ENCODE data around the gene EPB41L2. TPM values are rescaled to one million over a fixed set of nuclear protein-coding genes. Genes with fewer than 3 reads are reported as not detected.
"Not testable (repeated sequence)": the region's sequence is repeated elsewhere in the genome, so short reads cannot be mapped to it uniquely, and the experiment has no call there.

EPB41L2 gene
- total RNA-seq, 1 donor from 2014 or later: 23.8 TPM

- no peak for DNase-seq (ENCODE audit: low read depth)
Observed at GRCh38 chr6:130920969-130921368, 142.1 kb downstream of the EPB41L2 start.

DNA sequence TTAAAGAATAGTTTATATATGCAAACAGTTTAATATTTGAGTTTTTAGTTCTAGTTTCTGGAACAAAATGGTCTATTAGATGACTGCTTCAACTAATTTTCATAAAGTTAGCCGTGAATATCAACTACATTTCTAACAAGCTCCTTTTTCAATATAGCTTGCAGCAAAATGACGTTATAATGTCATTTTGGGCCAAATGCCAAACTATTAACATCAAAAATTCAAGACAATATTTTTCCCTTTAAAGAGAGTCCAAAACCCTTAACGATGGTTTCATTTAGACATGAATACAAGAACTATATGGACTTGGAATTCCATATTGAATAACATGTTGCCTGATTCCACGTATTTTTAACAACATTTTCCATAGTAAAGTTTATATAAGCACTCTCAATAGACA lies 144.9 kb downstream of the EPB41L2 start:
- no peak for DNase-seq (ENCODE audit: low read depth)

DNA sequence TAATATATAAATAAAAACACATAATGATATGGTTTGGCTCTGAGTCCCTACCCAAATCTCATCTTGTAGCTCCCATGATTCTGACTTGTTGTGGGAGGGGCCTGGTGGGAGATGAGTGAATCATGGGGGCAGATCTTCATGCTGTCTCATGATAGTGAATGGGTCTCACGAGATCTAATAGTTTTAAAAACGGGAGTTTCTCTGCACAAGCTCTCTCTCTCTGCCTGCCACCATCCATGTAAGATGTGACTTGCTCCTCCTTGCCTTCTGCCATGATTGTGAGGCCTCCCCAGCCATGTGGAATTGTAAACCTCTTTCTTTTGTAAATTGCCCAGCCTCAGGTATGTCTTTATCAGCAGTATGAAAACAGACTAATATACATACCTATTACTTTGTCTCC lies 147.4 kb downstream of the EPB41L2 start:
- DNase-seq (ENCODE audit: low read depth): not testable (repeated sequence)

- DNase-seq (ENCODE audit: low read depth): no peak
Observed at GRCh38 chr6:130913120-130913519, 149.9 kb downstream of the EPB41L2 start.

- peak; percentile 84 for DNase-seq (ENCODE audit: low read depth)
Observed at GRCh38 chr6:130912434-130912833, 150.6 kb downstream of the EPB41L2 start.

GRCh38 chr6:130908958-130909357 lies 154.1 kb downstream of the EPB41L2 start:
- no peak for DNase-seq (ENCODE audit: low read depth)

DNA sequence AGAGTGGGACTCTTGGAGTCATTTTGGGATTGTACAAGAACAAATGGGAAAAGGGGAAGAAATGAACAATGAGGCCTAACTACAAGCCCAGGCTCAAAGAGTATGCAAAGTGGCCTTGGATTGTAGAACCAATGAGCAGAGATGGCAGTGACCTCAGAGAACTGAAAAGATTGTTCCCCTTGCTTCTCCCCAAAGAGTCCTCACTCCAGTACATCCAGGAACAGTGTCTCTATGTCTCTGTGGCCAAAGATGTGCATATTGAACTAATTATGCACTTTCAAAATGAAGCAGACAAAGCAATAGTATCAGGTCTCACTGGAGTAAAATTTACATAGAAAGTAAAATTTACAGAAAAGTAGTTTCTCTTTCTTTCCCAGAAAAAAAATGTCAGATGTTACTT lies 154.9 kb downstream of the EPB41L2 start:
- no peak for DNase-seq (ENCODE audit: low read depth)

GRCh38 chr6:130907687-130908086 lies 155.4 kb downstream of the EPB41L2 start:
- no peak for DNase-seq (ENCODE audit: low read depth)

DNA sequence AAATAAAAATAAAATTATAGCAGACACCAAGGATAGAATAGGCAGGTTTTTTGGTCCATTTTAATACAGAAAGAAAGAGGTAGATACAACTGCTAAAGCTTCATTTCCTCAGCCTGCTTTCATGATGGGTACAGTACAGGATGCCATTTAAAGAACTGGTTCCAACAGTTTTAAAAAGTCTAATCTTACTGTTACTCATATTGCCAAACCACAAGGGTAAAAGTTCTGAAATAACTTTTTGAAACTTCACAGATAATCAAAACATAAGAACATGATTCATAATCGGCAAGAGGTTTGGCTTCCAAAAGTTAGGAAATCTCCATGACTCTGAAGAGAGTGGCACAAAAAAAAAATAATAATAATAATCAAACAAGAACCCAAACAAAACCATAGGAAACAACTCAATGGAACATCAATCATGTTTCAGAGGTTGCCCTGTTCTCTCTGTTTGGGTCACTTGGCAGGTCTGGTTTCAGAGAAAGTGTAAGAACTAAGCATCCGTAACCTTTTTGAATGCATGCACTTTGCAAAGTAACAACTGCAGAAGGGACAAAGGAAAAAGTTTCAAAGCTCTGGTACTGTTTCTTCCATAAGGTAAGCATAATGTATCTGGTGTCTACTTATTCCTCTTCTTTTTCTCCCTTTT lies 156.2 kb downstream of the EPB41L2 start:
- DNase-seq (ENCODE audit: low read depth): peak; percentile 32

GRCh38 chr6:130903602-130904001 lies 159.4 kb downstream of the EPB41L2 start:
- DNase-seq (ENCODE audit: low read depth): no peak

GRCh38 chr6:130903007-130903406 lies 160.0 kb downstream of the EPB41L2 start:
- no peak for DNase-seq (ENCODE audit: low read depth)

DNA sequence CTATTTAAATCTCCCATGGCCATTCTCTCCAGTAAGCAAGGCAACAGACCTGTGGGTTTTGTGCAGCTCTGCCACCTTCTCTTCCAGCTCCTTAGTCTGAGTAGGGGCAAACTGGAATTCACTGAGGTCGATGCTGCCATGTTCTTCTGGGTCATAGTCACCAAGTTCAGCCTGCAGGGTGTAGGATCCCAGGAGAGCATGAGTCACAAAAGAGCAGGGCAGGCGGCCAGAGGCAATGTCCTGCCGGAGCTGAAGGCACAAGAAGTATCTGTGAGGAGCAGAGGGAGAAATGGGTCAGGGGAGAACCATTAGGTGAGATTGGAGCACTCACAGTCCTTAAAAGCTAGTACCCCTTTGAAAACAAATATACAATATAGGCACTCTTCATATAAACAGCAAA lies 162.1 kb downstream of the EPB41L2 start:
- DNase-seq (ENCODE audit: low read depth): peak; percentile 68

- DNase-seq (ENCODE audit: low read depth): peak; percentile 92
Observed at GRCh38 chr6:130896249-130896648, 166.8 kb downstream of the EPB41L2 start.

GRCh38 chr6:130895516-130895915 lies 167.5 kb downstream of the EPB41L2 start:
- no peak for DNase-seq (ENCODE audit: low read depth)

GRCh38 chr6:130893766-130894165 lies 169.3 kb downstream of the EPB41L2 start:
- DNase-seq (ENCODE audit: low read depth): peak; percentile 76

GRCh38 chr6:130893277-130893676 lies 169.8 kb downstream of the EPB41L2 start:
- DNase-seq (ENCODE audit: low read depth): no peak

GRCh38 chr6:130890521-130890971 lies 172.5 kb downstream of the EPB41L2 start:
- DNase-seq (ENCODE audit: low read depth): peak; percentile 16

DNA sequence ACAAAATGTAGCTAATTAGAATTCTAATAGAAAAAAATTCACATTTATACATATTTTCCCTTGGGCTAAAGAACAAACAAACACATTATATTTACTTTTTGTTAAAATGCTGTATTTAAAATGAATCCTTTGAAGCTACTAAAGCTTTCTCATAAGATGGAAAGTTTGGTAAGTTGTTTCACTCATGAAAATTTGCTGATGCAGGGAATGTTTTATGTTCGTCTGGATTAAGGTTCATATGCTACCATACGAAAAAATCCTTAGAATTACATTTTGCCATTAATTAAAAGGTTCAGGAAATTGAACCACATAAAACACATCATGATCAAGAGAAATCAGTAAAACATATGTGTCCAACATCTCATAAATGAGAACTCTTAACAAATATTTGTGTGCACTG lies 173.6 kb downstream of the EPB41L2 start:
- no peak for DNase-seq (ENCODE audit: low read depth)

DNA sequence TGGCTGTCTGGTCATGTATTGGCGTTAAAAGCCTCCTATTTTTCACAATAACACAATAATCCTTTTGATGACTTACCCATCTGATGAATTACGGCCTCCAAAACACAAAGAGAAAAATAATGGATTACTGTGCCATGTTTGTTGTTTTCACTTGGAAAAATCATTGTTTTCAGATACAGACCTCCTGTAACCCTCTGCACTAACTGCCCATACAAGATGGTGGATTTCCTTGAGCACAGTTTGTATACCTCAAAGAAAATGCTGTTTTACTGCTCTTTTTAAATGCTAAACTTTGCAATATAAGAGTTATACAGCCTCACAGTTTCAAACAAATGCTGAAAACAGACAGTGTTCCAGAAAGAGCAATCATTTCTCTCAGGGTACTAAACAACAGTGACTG lies 174.8 kb downstream of the EPB41L2 start:
- no peak for DNase-seq (ENCODE audit: low read depth)

DNA sequence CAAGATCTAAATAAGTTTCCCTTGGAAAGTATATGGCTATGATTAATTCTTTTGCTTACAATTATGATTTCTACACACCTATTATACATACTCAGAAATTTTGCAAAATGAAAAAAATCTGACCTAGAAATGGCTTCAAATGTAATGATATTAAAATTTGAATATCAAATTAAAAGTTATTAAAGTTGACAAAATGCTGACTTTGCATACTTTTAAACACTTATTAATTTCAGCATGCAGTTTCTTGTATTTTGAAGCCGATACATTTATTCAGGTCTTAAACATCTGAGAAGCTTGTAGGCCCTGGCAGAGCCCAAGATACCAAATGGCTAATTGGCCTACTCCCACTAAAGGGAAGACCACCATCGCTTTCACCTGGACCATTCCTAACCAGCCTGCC lies 176.1 kb downstream of the EPB41L2 start:
- no peak for DNase-seq (ENCODE audit: low read depth)

DNA sequence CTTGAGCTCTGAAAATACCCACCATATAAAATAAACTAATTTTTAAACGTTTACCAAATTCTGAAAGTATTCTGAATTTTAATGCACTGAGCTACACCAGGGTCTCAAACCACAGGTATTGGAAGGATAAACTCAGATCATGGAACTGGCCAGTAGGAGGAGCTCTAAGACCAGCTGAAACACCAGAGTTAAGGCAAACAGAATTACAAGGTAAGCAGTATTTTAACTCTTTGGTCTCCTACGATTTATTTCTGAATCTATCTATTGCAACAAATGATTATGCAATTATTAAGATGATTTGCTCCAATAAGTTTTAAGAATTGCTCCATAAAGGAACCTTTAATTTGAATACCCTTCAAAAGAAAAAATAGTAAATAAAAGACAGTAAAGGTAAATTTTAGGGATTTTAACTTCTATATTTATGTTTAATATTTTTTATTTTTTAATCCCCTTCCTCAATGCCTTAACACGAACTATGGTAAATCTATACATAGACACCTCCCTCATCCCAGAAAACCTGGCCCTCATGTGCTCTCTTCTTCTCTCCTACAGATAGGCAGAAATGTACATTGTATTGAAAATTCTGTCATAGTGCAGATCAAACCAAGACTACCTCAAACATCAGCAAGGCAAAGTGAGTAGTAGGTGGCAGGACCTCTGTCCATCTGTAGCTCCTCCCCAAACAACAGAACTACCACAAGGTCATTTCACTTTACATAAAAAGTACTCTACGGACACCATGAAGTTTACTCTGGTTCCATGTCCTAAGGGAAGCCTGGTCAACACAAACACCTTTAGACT lies 177.5 kb downstream of the EPB41L2 start:
- DNase-seq (ENCODE audit: low read depth): peak; percentile 80

GRCh38 chr6:130882370-130882769 lies 180.7 kb downstream of the EPB41L2 start:
- no peak for DNase-seq (ENCODE audit: low read depth)

GRCh38 chr6:130879826-130880225 lies 183.2 kb downstream of the EPB41L2 start:
- DNase-seq (ENCODE audit: low read depth): no peak

Measured in myocyte (in vitro differentiated cells).